Prostate gland (tissue), 2 donors: ENCODE measurements around the gene ZBTB44. TPM values are rescaled to one million over a fixed set of nuclear protein-coding genes. Genes with fewer than 3 reads are reported as not detected.

Experiments
- DNase-seq: peaks from one replicate; pipeline ENCODE4 v3.0.0-alpha.2; 2019; ENCODE audit warnings: low spot score
- H3K27ac ChIP-seq, 2 donors: fragments of 200-600 bp; sonication (generic); 2 replicates each; pipeline ENCODE4 v1.5.1; 2017 to 2019
- H3K27me3 ChIP-seq: fragments of 200-600 bp; sonication (generic); replicated peaks from 2 replicates; pipeline ENCODE4 v1.5.1; 2019; ENCODE audit not compliant: insufficient read depth
- H3K36me3 ChIP-seq, 2 donors: fragments of 200-600 bp; sonication (generic); 1 replicate in 1 of 2; 2 replicates in 1 of 2; pipeline versions ENCODE4 v1.5.1 to v1.8.1; 2017 to 2019
- H3K4me1 ChIP-seq: fragments of 200-600 bp; sonication (generic); replicated peaks from 2 replicates; pipeline ENCODE4 v1.5.1; 2019
- H3K4me3 ChIP-seq, 2 donors: fragments of 200-600 bp; sonication (generic); 2 replicates each; pipeline ENCODE4 v1.5.1; 2017 to 2019
- H3K9me3 ChIP-seq: fragments of 200-600 bp; sonication (generic); 2 replicates; pipeline ENCODE4 v1.5.1; 2017
- CTCF ChIP-seq, 4 experiments: fragments of 200-600 bp in 2 of 4; fragments of 450-650 bp in 2 of 4; sonication (generic) in 2 of 4; IDR thresholded peaks; 1 replicate in 3 of 4; 2 replicates in 1 of 4; pipeline ENCODE4 v1.5.1; 2016 to 2019; ENCODE audit warnings: antibody characterized with exemption in 4 of 4, mild to moderate bottlenecking in 2 of 4, moderate library complexity in 2 of 4
- POLR2A ChIP-seq: fragments of 450-650 bp; IDR thresholded peaks from one replicate; pipeline ENCODE4 v1.6.1; 2016; ENCODE audit warnings: antibody characterized with exemption, mild to moderate bottlenecking
- POLR2AphosphoS5 ChIP-seq: sonication (generic); formaldehyde crosslinking; IDR thresholded peaks from one replicate; pipeline ENCODE4 v1.6.1; 2017; ENCODE audit warnings: antibody characterized with exemption
- WGBS: methylation state at CpG from one replicate; pipeline ENCODE4 v1.1.5; 2018; 5-methylcytosine and 5-hydroxymethylcytosine counted together
- intact Hi-C: fragments of 100-400 bp; cut with DNase I; formaldehyde crosslinking; loops from one replicate; pipeline ENCODE4 v1.14.2; 2022
- total RNA-seq, 2 donors: library from RNA; depleted of rRNA; stranded (reverse); fragments of >200 nt; gene quantifications; one replicate each; pipeline ENCODE4 v1.1.0, GENCODE V29; 2016

Gene ZBTB44
- total RNA-seq, 2 donors from 2014 or later = 35.9 to 80.3 TPM

GRCh38 chr11:130308886-130309285 is 5.8 kb downstream of the ZBTB44 start:
- Histone ChIP-seq H3K27me3 (no peaks in the 10 kb centered on the region), H3K4me3 (no peak overlapping the region), H3K9me3 (no peaks in the 10 kb centered on the region), H3K4me1 (no peaks in the 10 kb centered on the region), H3K36me3 (no peaks in the 10 kb centered on the region), H3K27ac (no peak overlapping the region)
- intact Hi-C loops = no loop called here
- 82% methylated on average over 2 of the region's 2 CpGs for WGBS
- no peak for TF ChIP-seq CTCF (IDR thresholded peaks at IDR 0.05)
- TF ChIP-seq POLR2A = no peak
- TF ChIP-seq POLR2AphosphoS5 = no peak
- no peak for DNase-seq

GRCh38 chr11:130308059-130308458 is 6.7 kb downstream of the ZBTB44 start:
- intact Hi-C loops = no loop called here
- Histone ChIP-seq H3K9me3 (no peaks in the 10 kb centered on the region), H3K4me1 (no peaks in the 10 kb centered on the region), H3K27me3 (no peaks in the 10 kb centered on the region), H3K36me3 (no peaks in the 10 kb centered on the region), H3K4me3 (no peak overlapping the region), H3K27ac (no peak overlapping the region)
- DNase-seq = no peak
- TF ChIP-seq POLR2AphosphoS5 (no peak), CTCF (IDR thresholded peaks at IDR 0.05) (no peak), POLR2A (no peak)
- WGBS = 97% methylated on average over 7 of the region's 7 CpGs

DNA sequence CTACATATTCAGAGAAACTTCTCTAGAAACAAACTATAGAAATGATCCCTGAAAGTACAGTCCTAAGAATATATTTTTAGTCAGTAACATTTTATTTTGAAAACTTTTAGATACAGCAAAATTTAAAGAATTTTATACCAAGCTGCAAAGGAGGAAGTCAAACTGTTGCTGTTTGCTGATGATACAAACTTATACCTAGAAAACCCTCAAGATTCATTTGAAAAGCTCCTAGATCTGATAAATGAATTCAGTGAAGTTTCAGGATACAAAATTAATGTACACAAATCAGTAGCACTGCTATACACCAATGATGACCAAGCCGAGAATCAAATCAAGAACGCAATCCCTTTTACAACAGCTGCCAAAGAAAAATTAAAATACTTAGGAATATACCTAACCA is 10.1 kb downstream of the ZBTB44 start:
- Histone ChIP-seq H3K36me3 (no peaks in the 10 kb centered on the region), H3K27me3 (no peaks in the 10 kb centered on the region), H3K4me1 (no peaks in the 10 kb centered on the region), H3K27ac (no peak overlapping the region), H3K9me3 (no peaks in the 10 kb centered on the region), H3K4me3 (no peak overlapping the region)
- intact Hi-C loops = no loop called here
- 94% methylated on average over 2 of the region's 2 CpGs for WGBS
- TF ChIP-seq POLR2AphosphoS5 (no peak), POLR2A (no peak), CTCF (IDR thresholded peaks at IDR 0.05) (no peak)
- no peak for DNase-seq

GRCh38 chr11:130301002-130301401 is 13.7 kb downstream of the ZBTB44 start:
- Histone ChIP-seq H3K4me3 (no peak overlapping the region), H3K9me3 (no peaks in the 10 kb centered on the region), H3K27ac (no peak overlapping the region), H3K4me1 (no peaks in the 10 kb centered on the region), H3K27me3 (no peaks in the 10 kb centered on the region), H3K36me3 (no peaks in the 10 kb centered on the region)
- TF ChIP-seq POLR2A = no peak
- TF ChIP-seq CTCF (IDR thresholded peaks at IDR 0.05) = no peak
- no peak for TF ChIP-seq POLR2AphosphoS5
- 77% methylated on average over 5 of the region's 5 CpGs for WGBS
- no peak for DNase-seq
- intact Hi-C loops = no loop called here

- Histone ChIP-seq H3K36me3 (no peaks in the 10 kb centered on the region), H3K27ac (no peak overlapping the region), H3K27me3 (no peaks in the 10 kb centered on the region), H3K9me3 (no peaks in the 10 kb centered on the region), H3K4me3 (no peak overlapping the region), H3K4me1 (no peaks in the 10 kb centered on the region)
- no peak for DNase-seq
- no peak for TF ChIP-seq POLR2AphosphoS5
- TF ChIP-seq CTCF (IDR thresholded peaks at IDR 0.05) = no peak
- no peak for TF ChIP-seq POLR2A
- WGBS = 63% methylated on average over 1 of the region's 1 CpG
- intact Hi-C loops = no loop called here
Measured at GRCh38 chr11:130300567-130300966, 14.2 kb downstream of the ZBTB44 start.
